Astrocyte (in vitro differentiated cells and primary cell): Measurements from ENCODE around the gene CNDP2.

Experiments
- EZH2 ChIP-seq: IDR thresholded peaks from 2 replicates; pipeline ENCODE4 v1.6.1; 2012; ENCODE audit warnings: mild to moderate bottlenecking, low read length, inconsistent platforms; ENCODE audit not compliant: insufficient read depth
- TF ChIP-seq, protein P1 (sequence below): IDR thresholded peaks from 2 replicates; pipeline ENCODE4 v1.5.1; 2011; ENCODE audit warnings: low read depth, mild to moderate bottlenecking, inconsistent platforms, low read length, moderate library complexity; ENCODE audit not compliant: insufficient read depth

- TF ChIP-seq, protein P1, sequence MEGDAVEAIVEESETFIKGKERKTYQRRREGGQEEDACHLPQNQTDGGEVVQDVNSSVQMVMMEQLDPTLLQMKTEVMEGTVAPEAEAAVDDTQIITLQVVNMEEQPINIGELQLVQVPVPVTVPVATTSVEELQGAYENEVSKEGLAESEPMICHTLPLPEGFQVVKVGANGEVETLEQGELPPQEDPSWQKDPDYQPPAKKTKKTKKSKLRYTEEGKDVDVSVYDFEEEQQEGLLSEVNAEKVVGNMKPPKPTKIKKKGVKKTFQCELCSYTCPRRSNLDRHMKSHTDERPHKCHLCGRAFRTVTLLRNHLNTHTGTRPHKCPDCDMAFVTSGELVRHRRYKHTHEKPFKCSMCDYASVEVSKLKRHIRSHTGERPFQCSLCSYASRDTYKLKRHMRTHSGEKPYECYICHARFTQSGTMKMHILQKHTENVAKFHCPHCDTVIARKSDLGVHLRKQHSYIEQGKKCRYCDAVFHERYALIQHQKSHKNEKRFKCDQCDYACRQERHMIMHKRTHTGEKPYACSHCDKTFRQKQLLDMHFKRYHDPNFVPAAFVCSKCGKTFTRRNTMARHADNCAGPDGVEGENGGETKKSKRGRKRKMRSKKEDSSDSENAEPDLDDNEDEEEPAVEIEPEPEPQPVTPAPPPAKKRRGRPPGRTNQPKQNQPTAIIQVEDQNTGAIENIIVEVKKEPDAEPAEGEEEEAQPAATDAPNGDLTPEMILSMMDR: no peak
- no peak for TF ChIP-seq EZH2
Measured at GRCh38 chr18:74508821-74509225, 12.7 kb downstream of the CNDP2 start.
